Keratinocyte (primary cell): Measurements from ENCODE around the gene CLPSL2. TPM values are rescaled to one million over a fixed set of nuclear protein-coding genes. Genes with fewer than 3 reads are reported as not detected.

Source experiments
- DNase-seq: peaks from one replicate; pipeline ENCODE4 v3.0.0-alpha.2; 2011; ENCODE audit warnings: low read depth, missing footprints, low spot score
- FAIRE-seq: peaks from 2 replicates; lab custom pipeline; 2011; peaks lifted over from hg19 to GRCh38; lab: Jason Lieb, UNC
- H2AFZ ChIP-seq: 2 replicates; pipeline ENCODE4 v1.6.0; 2012; ENCODE audit warnings: low read length, control low read depth, inconsistent platforms; ENCODE audit not compliant: control insufficient read depth
- H3K27ac ChIP-seq: 2 replicates; pipeline ENCODE4 v1.5.1; 2011; ENCODE audit warnings: low read length; ENCODE audit not compliant: control insufficient read depth, insufficient read depth
- H3K27me3 ChIP-seq: 3 replicates; pipeline ENCODE4 v1.6.0; 2011; ENCODE audit warnings: low read length; ENCODE audit not compliant: control insufficient read depth, insufficient read depth; ENCODE audit errors: extremely low read depth
- H3K36me3 ChIP-seq, 2 experiments: 2 replicates in 1 of 2; 3 replicates in 1 of 2; pipeline ENCODE4 v1.5.1; 2011; ENCODE audit warnings: low read length in 2 of 2, mild to moderate bottlenecking in 1 of 2; ENCODE audit not compliant: control insufficient read depth in 2 of 2, insufficient read depth in 2 of 2; ENCODE audit errors: extremely low read depth in 1 of 2
- H3K4me1 ChIP-seq: 3 replicates; pipeline ENCODE4 v1.5.1; 2011; ENCODE audit warnings: low read length; ENCODE audit not compliant: control insufficient read depth, insufficient read depth; ENCODE audit errors: extremely low read depth
- H3K4me2 ChIP-seq: 3 replicates; pipeline ENCODE4 v1.6.0; 2011; ENCODE audit warnings: low read depth, low read length; ENCODE audit not compliant: control insufficient read depth, insufficient read depth; ENCODE audit errors: extremely low read depth
- H3K4me3 ChIP-seq, 3 experiments: fragments of 200-600 bp in 1 of 3; sonication (generic) in 1 of 3; 2 replicates in 2 of 3; 3 replicates in 1 of 3; pipeline ENCODE4 v1.5.1; 2011 to 2016; ENCODE audit warnings: low read length in 3 of 3, mild to moderate bottlenecking in 3 of 3, control low read depth in 2 of 3, inconsistent platforms in 1 of 3, low read depth in 1 of 3, mixed read lengths in 1 of 3, mixed run types in 1 of 3, moderate library complexity in 1 of 3; ENCODE audit not compliant: control insufficient read depth in 2 of 3, insufficient read depth in 2 of 3; ENCODE audit errors: extremely low read depth in 1 of 3
- H3K79me2 ChIP-seq: 2 replicates; pipeline ENCODE4 v1.6.0; 2012; ENCODE audit warnings: low read length; ENCODE audit not compliant: control insufficient read depth, insufficient read depth
- H3K9ac ChIP-seq: 3 replicates; pipeline ENCODE4 v1.6.0; 2011; ENCODE audit warnings: low read length; ENCODE audit not compliant: control insufficient read depth, insufficient read depth; ENCODE audit errors: extremely low read depth
- H3K9me1 ChIP-seq: 3 replicates; pipeline ENCODE4 v1.6.0; 2011; ENCODE audit warnings: low read length; ENCODE audit not compliant: control insufficient read depth, insufficient read depth; ENCODE audit errors: extremely low read depth
- H3K9me3 ChIP-seq: 2 replicates; pipeline ENCODE4 v1.5.1; 2012; ENCODE audit warnings: low read depth, low read length; ENCODE audit not compliant: control insufficient read depth
- H4K20me1 ChIP-seq: 3 replicates; pipeline ENCODE4 v1.6.0; 2011; ENCODE audit warnings: low read length; ENCODE audit not compliant: control insufficient read depth, insufficient read depth; ENCODE audit errors: extremely low read depth
- EZH2 ChIP-seq: IDR thresholded peaks from one replicate; pipeline ENCODE4 v1.6.1; 2012; ENCODE audit warnings: inconsistent platforms, mild to moderate bottlenecking, low read length, moderate library complexity
- dilution Hi-C: fragments of 300-500 bp; cut with MboI; formaldehyde crosslinking; loops from one replicate; pipeline ENCODE4 v1.7.0; 2020; ENCODE audit warnings: low sequenced_read_pairs; ENCODE audit not compliant: extremely low pct_ligation_motif_present
- polyA plus RNA-seq, 5 experiments: library from polyadenylated mRNA; depleted of rRNA in 3 of 5; stranded (reverse) in 3 of 5; stranded (forward) in 1 of 5; unstranded in 1 of 5; fragments of >200 nt; gene quantifications; 1 replicate in 1 of 5; 2 replicates in 3 of 5; 3 replicates in 1 of 5; pipeline versions ENCODE4 v1.2.1 to v1.2.3, GENCODE V29; 2011 to 2012; ENCODE audit warnings: missing spikeins in 2 of 5, low read depth in 1 of 5, low replicate concordance in 1 of 5
- TF ChIP-seq, protein P1 (sequence below), 3 experiments: IDR thresholded peaks in 1 of 3; conservative IDR thresholded peaks in 1 of 3; optimal IDR thresholded peaks in 1 of 3; 2 replicates in 2 of 3; 3 replicates in 1 of 3; pipeline versions ENCODE3 to v1.5.1; 2011; ENCODE audit warnings: low read length in 3 of 3, mild to moderate bottlenecking in 3 of 3, moderate library complexity in 2 of 3, control low read depth in 1 of 3, inconsistent platforms in 1 of 3; ENCODE audit not compliant: insufficient read depth in 2 of 3; ENCODE audit errors: extremely low read depth in 1 of 3

Gene CLPSL2
- polyA plus RNA-seq, 1 donor (not counting 4 experiments of a cell fraction or from before 2014, with no cell fraction given): not detected

GRCh38 chr6:35737413-35738211 lies 38.8 kb upstream of the CLPSL2 start:
- no peak overlapping the region for H3K9ac ChIP-seq
- H3K9me1 ChIP-seq: no peaks in the 10 kb centered on the region
- peaks cover 17% of the 10 kb centered on the region for H3K4me1 ChIP-seq
- no peaks in the 10 kb centered on the region for H3K79me2 ChIP-seq
- no peaks in the 10 kb centered on the region for H4K20me1 ChIP-seq
- no peak overlapping the region for H3K27ac ChIP-seq
- TF ChIP-seq, protein P1, sequence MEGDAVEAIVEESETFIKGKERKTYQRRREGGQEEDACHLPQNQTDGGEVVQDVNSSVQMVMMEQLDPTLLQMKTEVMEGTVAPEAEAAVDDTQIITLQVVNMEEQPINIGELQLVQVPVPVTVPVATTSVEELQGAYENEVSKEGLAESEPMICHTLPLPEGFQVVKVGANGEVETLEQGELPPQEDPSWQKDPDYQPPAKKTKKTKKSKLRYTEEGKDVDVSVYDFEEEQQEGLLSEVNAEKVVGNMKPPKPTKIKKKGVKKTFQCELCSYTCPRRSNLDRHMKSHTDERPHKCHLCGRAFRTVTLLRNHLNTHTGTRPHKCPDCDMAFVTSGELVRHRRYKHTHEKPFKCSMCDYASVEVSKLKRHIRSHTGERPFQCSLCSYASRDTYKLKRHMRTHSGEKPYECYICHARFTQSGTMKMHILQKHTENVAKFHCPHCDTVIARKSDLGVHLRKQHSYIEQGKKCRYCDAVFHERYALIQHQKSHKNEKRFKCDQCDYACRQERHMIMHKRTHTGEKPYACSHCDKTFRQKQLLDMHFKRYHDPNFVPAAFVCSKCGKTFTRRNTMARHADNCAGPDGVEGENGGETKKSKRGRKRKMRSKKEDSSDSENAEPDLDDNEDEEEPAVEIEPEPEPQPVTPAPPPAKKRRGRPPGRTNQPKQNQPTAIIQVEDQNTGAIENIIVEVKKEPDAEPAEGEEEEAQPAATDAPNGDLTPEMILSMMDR (optimal IDR thresholded peaks at IDR 0.05 in 1 of 3, IDR thresholded peaks at IDR 0.05 in 1 of 3, conservative IDR thresholded peaks at IDR 0.05 in 1 of 3; ENCODE audit: extremely low read depth in 1 of 3, insufficient read depth in 2 of 3, low read length in 3 of 3): peak in 2 of 3 experiments; percentile 56 to 80
- no peak for TF ChIP-seq EZH2
- FAIRE-seq (peak; percentile 57), DNase-seq (peak; percentile 30)
- H3K36me3 ChIP-seq: no peaks in the 10 kb centered on the region
- H3K4me2 ChIP-seq: no peak overlapping the region
- H3K4me3 ChIP-seq: no peak overlapping the region
- H2AFZ ChIP-seq: no peak overlapping the region
- dilution Hi-C loops: loop anchor here (25.0 kb wide), 1 partner anchor 175 kb away; no protein-coding TSS in a partner anchor
- no peaks in the 10 kb centered on the region for H3K9me3 ChIP-seq
- H3K27me3 ChIP-seq: no peaks in the 10 kb centered on the region

DNA sequence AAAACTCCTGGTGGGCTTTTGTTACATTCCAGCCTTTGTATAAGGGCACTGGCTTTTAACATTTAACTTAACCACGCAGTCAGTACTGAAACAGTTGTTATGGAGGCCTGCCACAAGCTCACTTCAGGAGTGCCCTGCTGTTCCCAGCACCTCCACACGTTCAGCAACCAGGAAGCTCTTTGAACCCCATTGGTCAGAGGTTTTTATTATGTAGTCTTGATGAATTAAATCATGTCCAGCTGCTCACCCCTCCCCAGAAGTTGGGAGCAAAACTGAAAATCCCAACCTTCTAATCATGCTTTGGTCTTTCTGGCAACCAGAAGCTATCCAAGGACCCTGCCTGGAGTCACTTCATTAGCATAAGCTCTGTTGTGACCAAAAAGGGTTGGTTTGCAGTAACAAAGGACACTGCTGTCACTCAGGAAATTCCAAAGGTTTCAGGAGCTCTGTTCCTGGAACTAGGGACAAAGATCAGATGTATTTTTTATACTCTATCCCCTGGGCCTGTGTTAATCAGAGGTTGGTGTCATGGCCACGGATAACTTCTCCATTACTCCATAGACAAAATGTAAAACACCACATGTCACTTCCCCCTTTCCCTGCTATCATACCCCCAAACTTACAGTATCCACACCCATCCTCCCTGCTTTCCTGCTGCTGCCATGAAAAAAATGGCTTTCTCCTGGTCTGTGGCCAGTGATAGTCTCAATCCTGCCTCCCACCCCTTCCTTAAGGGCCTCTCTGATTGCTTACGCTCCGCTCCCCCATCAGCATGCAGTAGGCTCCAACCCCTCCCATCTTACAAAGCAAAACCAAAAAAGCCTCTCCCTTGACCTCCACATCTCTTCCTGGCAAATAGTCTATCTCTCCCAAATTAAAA lies 36.5 kb upstream of the CLPSL2 start:
- dilution Hi-C loops: loop anchor here (25.0 kb wide), 1 partner anchor 178 kb away; no protein-coding TSS in a partner anchor
- peaks cover 4% of the 10 kb centered on the region for H3K4me1 ChIP-seq

More for the DNA sequence above, 36.5 kb upstream of the CLPSL2 start:
- H2AFZ ChIP-seq: no peak overlapping the region
- no peak for FAIRE-seq
- H3K36me3 ChIP-seq: no peaks in the 10 kb centered on the region
- no peak for DNase-seq
- H3K9me1 ChIP-seq: no peaks in the 10 kb centered on the region
- H3K79me2 ChIP-seq: no peaks in the 10 kb centered on the region
- H3K4me3 ChIP-seq: no peak overlapping the region
- no peak overlapping the region for H3K9ac ChIP-seq
- H3K9me3 ChIP-seq: no peaks in the 10 kb centered on the region
- no peaks in the 10 kb centered on the region for H4K20me1 ChIP-seq
- H3K27ac ChIP-seq: no peak overlapping the region
- H3K4me2 ChIP-seq: no peak overlapping the region
- no peaks in the 10 kb centered on the region for H3K27me3 ChIP-seq
- no peak for TF ChIP-seq EZH2
- TF ChIP-seq, protein P1 (optimal IDR thresholded peaks at IDR 0.05 in 1 of 3, IDR thresholded peaks at IDR 0.05 in 1 of 3, conservative IDR thresholded peaks at IDR 0.05 in 1 of 3; ENCODE audit: extremely low read depth in 1 of 3, insufficient read depth in 2 of 3, low read length in 3 of 3): no peak
